HG03196 (cell line): Measurements from ENCODE around the gene ABHD15.

ENCODE experiments used
- ATAC-seq: cut with Tn5 transposase; IDR thresholded peaks from one replicate; pipeline ENCODE4 v1.9.1; 2021; ENCODE audit not compliant: unreplicated experiment

The ABHD15 gene

GRCh38 chr17:29583324-29584248, 16.7 kb upstream of the ABHD15 start:
- no peak for ATAC-seq

GRCh38 chr17:29582772-29583171, 15.9 kb upstream of the ABHD15 start:
- no peak for ATAC-seq

GRCh38 chr17:29582254-29582765, 15.5 kb upstream of the ABHD15 start:
- no peak for ATAC-seq

- ATAC-seq, result no peak
These were observed 14.9 kb upstream of the ABHD15 start for GRCh38 chr17:29581583-29582253.

GRCh38 chr17:29579866-29580771, 13.3 kb upstream of the ABHD15 start:
- ATAC-seq, result peak; percentile 61

- no peak for ATAC-seq
These were observed 12.0 kb upstream of the ABHD15 start for GRCh38 chr17:29578626-29579485.

GRCh38 chr17:29577385-29578211, 10.8 kb upstream of the ABHD15 start:
- no peak for ATAC-seq

GRCh38 chr17:29577001-29577370, 10.1 kb upstream of the ABHD15 start:
- no peak for ATAC-seq

GRCh38 chr17:29576214-29577000, 9.6 kb upstream of the ABHD15 start:
- ATAC-seq, result no peak

GRCh38 chr17:29575511-29576213, 8.8 kb upstream of the ABHD15 start:
- ATAC-seq, result no peak

GRCh38 chr17:29574732-29575510, 8.1 kb upstream of the ABHD15 start:
- ATAC-seq, result no peak

GRCh38 chr17:29573871-29574731, 7.3 kb upstream of the ABHD15 start:
- no peak for ATAC-seq

GRCh38 chr17:29573558-29573869, 6.7 kb upstream of the ABHD15 start:
- no peak for ATAC-seq

GRCh38 chr17:29572691-29573557, 6.1 kb upstream of the ABHD15 start:
- ATAC-seq, result no peak
